Measurements from ENCODE around the gene LTBP2. TPM values are rescaled to one million over a fixed set of nuclear protein-coding genes. Genes with fewer than 3 reads are reported as not detected.

The LTBP2 gene
- total RNA-seq, result 100 to 1,000 TPM in 3 of 4 donors, 10 to 100 TPM in 1; 81.3 to 240 (median 189) TPM

GRCh38 chr14:74611650-74612349 lies at the start of gene LTBP2:
LTBP2 (minus strand) TSS chr14:74612237; CDS start chr14:74611944, 293 bp downstream.
- peak within 1 kb of the TSS; percentile 49 to 85 (median 53) for H3K4me3 ChIP-seq (replicated peaks in 1 of 3)
- peak in 1 of 2 donors; percentile 79 for DNase-seq
- intact Hi-C loops (cut with DNase I), result loop anchor here (2.0 to 10.0 kb wide), 3 partner anchors 93 to 193 kb away; no protein-coding TSS in a partner anchor
- H3K27ac ChIP-seq, result peak within 1 kb of the TSS; percentile 54 to 80 (median 67)
- no peaks in the 10 kb centered on the region for H3K9me3 ChIP-seq
- H3K36me3 ChIP-seq, result no peaks in the 10 kb centered on the region
- 0% methylated on average over 11 to 14 of the region's 70 CpGs for WGBS, 2 donors
- no peaks in the 10 kb centered on the region for H3K27me3 ChIP-seq
- TF ChIP-seq POLR2A (IDR thresholded peaks at IDR 0.05) (peak in 1 of 2 donors; percentile 47), CTCF (IDR thresholded peaks at IDR 0.05) (no peak)
- H3K4me1 ChIP-seq, result peaks cover 22 to 46% of the 10 kb centered on the region in 2 donors

GRCh38 chr14:74660863-74661262 lies 48.8 kb upstream of the LTBP2 start:
- DNase-seq, result no peak
- peak overlapping the region in 2 of 3 donors; percentile 10 to 45 for H3K27ac ChIP-seq
- H3K9me3 ChIP-seq, result no peaks in the 10 kb centered on the region
- no peak overlapping the region for H3K4me3 ChIP-seq (replicated peaks in 1 of 3)
- H3K27me3 ChIP-seq, result no peaks in the 10 kb centered on the region
- H3K4me1 ChIP-seq, result peaks cover 7 to 9% of the 10 kb centered on the region in 2 donors
- TF ChIP-seq CTCF (IDR thresholded peaks at IDR 0.05) (no peak), POLR2A (IDR thresholded peaks at IDR 0.05) (no peak)
- H3K36me3 ChIP-seq, result peaks cover 31 to 35% of the 10 kb centered on the region in 2 donors
- 79 to 85% methylated on average over 5 of the region's 5 CpGs for WGBS, 2 donors
- intact Hi-C loops (cut with DNase I), result no loop called here

GRCh38 chr14:74660167-74660566 lies 48.1 kb upstream of the LTBP2 start:
- peak overlapping the region in 2 of 3 donors; percentile 10 to 45 for H3K27ac ChIP-seq
- WGBS, 2 donors, result 37 to 40% methylated on average over 3 of the region's 3 CpGs
- no peaks in the 10 kb centered on the region for H3K9me3 ChIP-seq
- no peaks in the 10 kb centered on the region for H3K27me3 ChIP-seq
- peaks cover 7 to 9% of the 10 kb centered on the region in 2 donors for H3K4me1 ChIP-seq
- TF ChIP-seq CTCF (IDR thresholded peaks at IDR 0.05) (no peak), POLR2A (IDR thresholded peaks at IDR 0.05) (no peak)
- intact Hi-C loops (cut with DNase I), result no loop called here
- peaks cover 27 to 32% of the 10 kb centered on the region in 2 donors for H3K36me3 ChIP-seq
- DNase-seq, result peak; percentile 23 to 27
- no peak overlapping the region for H3K4me3 ChIP-seq (replicated peaks in 1 of 3)

GRCh38 chr14:74658535-74659131 lies 46.6 kb upstream of the LTBP2 start:
- WGBS, 2 donors, result 96% methylated on average over 1 of the region's 1 CpG
- Histone ChIP-seq H3K4me3 (replicated peaks in 1 of 3) (no peak overlapping the region), H3K36me3 (peaks cover 21% of the 10 kb centered on the region in 2 donors), H3K4me1 (peaks cover 7 to 9% of the 10 kb centered on the region in 2 donors), H3K9me3 (no peaks in the 10 kb centered on the region), H3K27ac (no peak overlapping the region), H3K27me3 (no peaks in the 10 kb centered on the region)
- no peak for DNase-seq
- intact Hi-C loops (cut with DNase I), result no loop called here
- TF ChIP-seq POLR2A (IDR thresholded peaks at IDR 0.05), result no peak
- no peak for TF ChIP-seq CTCF (IDR thresholded peaks at IDR 0.05)

- no peak overlapping the region for H3K27ac ChIP-seq
- 96 to 97% methylated on average over 3 of the region's 3 CpGs for WGBS, 2 donors
- no peaks in the 10 kb centered on the region for H3K9me3 ChIP-seq
- no peak overlapping the region for H3K4me3 ChIP-seq (replicated peaks in 1 of 3)
- H3K36me3 ChIP-seq, result peaks cover 5 to 6% of the 10 kb centered on the region in 2 donors
- DNase-seq, result no peak
- peaks cover 7 to 9% of the 10 kb centered on the region in 2 donors for H3K4me1 ChIP-seq
- no peaks in the 10 kb centered on the region for H3K27me3 ChIP-seq
- intact Hi-C loops (cut with DNase I), result no loop called here
- TF ChIP-seq POLR2A (IDR thresholded peaks at IDR 0.05) (no peak), CTCF (IDR thresholded peaks at IDR 0.05) (no peak)
These were observed 44.9 kb upstream of the LTBP2 start for GRCh38 chr14:74656964-74657363.

All from thyroid gland (tissue), 4 donors.